ENCODE results near the gene TRIM46. TPM values are rescaled to one million over a fixed set of nuclear protein-coding genes. Genes with fewer than 3 reads are reported as not detected.
A peak's percentile ranks its signal among the peaks of the same experiment; 100 is the strongest.

TRIM46 gene
- total and polyA plus RNA-seq, 2 of the 13 experiments (the other 11 are each of a cell fraction or from before 2014, with no cell fraction given): 0.04 to 0.09 TPM

- TF ChIP-seq ZNF142 (CRISPR knock-in tag; IDR thresholded peaks at IDR 0.05): no peak
- TF ChIP-seq ZNF362 (CRISPR knock-in tag; IDR thresholded peaks at IDR 0.05; ENCODE audit: borderline replicate concordance): no peak
- TF ChIP-seq KLF16 (CRISPR knock-in tag; IDR thresholded peaks at IDR 0.05): 0 out of 4 replicates have a peak, but pooled peaks of 1 of the 2 experiments have one; percentile 31
- TF ChIP-seq KLF13 (CRISPR knock-in tag; IDR thresholded peaks at IDR 0.05): no peak
- TF ChIP-seq ZNF264 (CRISPR knock-in tag; IDR thresholded peaks at IDR 0.05): 0 out of 2 replicates have a peak, but pooled peaks have one; percentile 24
- no peak for TF ChIP-seq SKIL (CRISPR knock-in tag; IDR thresholded peaks at IDR 0.05; ENCODE audit: borderline replicate concordance)
- TF ChIP-seq PLRG1 (conservative IDR thresholded peaks at IDR 0.05): no peak
- peak; percentile 58 for TF ChIP-seq GATAD2A (CRISPR knock-in tag; IDR thresholded peaks at IDR 0.05)
- 0 out of 2 replicates have a peak, but pooled peaks have one; percentile 27 for TF ChIP-seq ZNF761 (CRISPR knock-in tag; conservative IDR thresholded peaks at IDR 0.05)
- TF ChIP-seq RNF219 (CRISPR knock-in tag; IDR thresholded peaks at IDR 0.05): no peak
- TF ChIP-seq ZNF496 (CRISPR knock-in tag; IDR thresholded peaks at IDR 0.05; ENCODE audit: insufficient replicate concordance): no peak
- peak; percentile 30; the same call in 1 of the 2 replicates for TF ChIP-seq ZBTB10 (CRISPR knock-in tag; IDR thresholded peaks at IDR 0.05; ENCODE audit: borderline replicate concordance)
- TF ChIP-seq ZC3H13 (CRISPR knock-in tag; IDR thresholded peaks at IDR 0.05): no peak
These were observed 33.5 kb downstream of the TRIM46 start (continued) for GRCh38 chr1:155206891-155207805.
